PFSK-1 (cell line): ENCODE results near the gene PRSS48.

ENCODE experiments used
- POLR2AphosphoS5 ChIP-seq: IDR thresholded peaks from 2 replicates; pipeline ENCODE4 v1.6.1; 2012; ENCODE audit warnings: low read depth, mild to moderate bottlenecking, control low read depth, low read length, moderate library complexity
- REST ChIP-seq, 2 experiments: IDR thresholded peaks; 2 replicates each; pipeline versions ENCODE4 v1.6.1 to v1.8.0; 2011 to 2012; ENCODE audit warnings: low read depth in 2 of 2, low read length in 2 of 2, control low read depth in 1 of 2, inconsistent platforms in 1 of 2, mild to moderate bottlenecking in 1 of 2, moderate library complexity in 1 of 2; ENCODE audit not compliant: insufficient read depth in 1 of 2
- SIN3A ChIP-seq: IDR thresholded peaks from 2 replicates; pipeline ENCODE4 v1.6.1; 2012; ENCODE audit warnings: mild to moderate bottlenecking, low read length, moderate library complexity, borderline replicate concordance; ENCODE audit not compliant: insufficient read depth
- TAF1 ChIP-seq: IDR thresholded peaks from 2 replicates; pipeline ENCODE4 v1.6.1; 2012; ENCODE audit warnings: low read length, control low read depth, borderline replicate concordance; ENCODE audit not compliant: insufficient read depth

- TF ChIP-seq POLR2AphosphoS5 (no peak), SIN3A (no peak), TAF1 (no peak), REST (IDR thresholded peaks at IDR 0.05; ENCODE audit: insufficient read depth in 1 of 2, low read depth in 2 of 2, low read length in 2 of 2) (no peak)
Measured at GRCh38 chr4:151246742-151247141, 30.2 kb upstream of the PRSS48 start.
